ENCODE data around the gene LDOC1. TPM values are rescaled to one million over a fixed set of nuclear protein-coding genes. Genes with fewer than 3 reads are reported as not detected.
"Not testable (repeated sequence)": the region's sequence is repeated elsewhere in the genome, so short reads cannot be mapped to it uniquely, and the experiment has no call there.

Gene LDOC1
- total and polyA plus RNA-seq, 2 donors (not counting 1 experiment from before 2014, with no cell fraction given), result 11.5 to 11.9 TPM

GRCh38 chrX:141214196-141214595, 37.3 kb upstream of the LDOC1 start:
- no peaks in the 10 kb centered on the region for H3K27me3 ChIP-seq (ENCODE audit: control insufficient read depth, insufficient read depth, low read length)
- H3K4me2 ChIP-seq (ENCODE audit: extremely low read depth, insufficient read depth, low read length), result no peak overlapping the region
- H3K79me2 ChIP-seq (ENCODE audit: control insufficient read depth, insufficient read depth, low read length), result no peaks in the 10 kb centered on the region
- no peak overlapping the region for H3K9ac ChIP-seq (ENCODE audit: insufficient read depth, low read length)
- DNase-seq (ENCODE audit: low read depth in 2 of 2), result no peak
- H2AFZ ChIP-seq (ENCODE audit: low read length), result no peak overlapping the region
- no peaks in the 10 kb centered on the region for H4K20me1 ChIP-seq (ENCODE audit: control insufficient read depth, extremely low read depth, insufficient read depth, low read length)
- no peaks in the 10 kb centered on the region for H3K9me3 ChIP-seq (ENCODE audit: control insufficient read depth, insufficient read depth, low read depth, low read length)
- no peak overlapping the region for H3K27ac ChIP-seq (ENCODE audit: insufficient read depth, low read length)
- no peaks in the 10 kb centered on the region for H3K4me1 ChIP-seq (ENCODE audit: control insufficient read depth, extremely low read depth, insufficient read depth, low read length)
- no peak for TF ChIP-seq EZH2 (IDR thresholded peaks at IDR 0.05; ENCODE audit: low read length, missing control alignments)
- TF ChIP-seq, protein P1, sequence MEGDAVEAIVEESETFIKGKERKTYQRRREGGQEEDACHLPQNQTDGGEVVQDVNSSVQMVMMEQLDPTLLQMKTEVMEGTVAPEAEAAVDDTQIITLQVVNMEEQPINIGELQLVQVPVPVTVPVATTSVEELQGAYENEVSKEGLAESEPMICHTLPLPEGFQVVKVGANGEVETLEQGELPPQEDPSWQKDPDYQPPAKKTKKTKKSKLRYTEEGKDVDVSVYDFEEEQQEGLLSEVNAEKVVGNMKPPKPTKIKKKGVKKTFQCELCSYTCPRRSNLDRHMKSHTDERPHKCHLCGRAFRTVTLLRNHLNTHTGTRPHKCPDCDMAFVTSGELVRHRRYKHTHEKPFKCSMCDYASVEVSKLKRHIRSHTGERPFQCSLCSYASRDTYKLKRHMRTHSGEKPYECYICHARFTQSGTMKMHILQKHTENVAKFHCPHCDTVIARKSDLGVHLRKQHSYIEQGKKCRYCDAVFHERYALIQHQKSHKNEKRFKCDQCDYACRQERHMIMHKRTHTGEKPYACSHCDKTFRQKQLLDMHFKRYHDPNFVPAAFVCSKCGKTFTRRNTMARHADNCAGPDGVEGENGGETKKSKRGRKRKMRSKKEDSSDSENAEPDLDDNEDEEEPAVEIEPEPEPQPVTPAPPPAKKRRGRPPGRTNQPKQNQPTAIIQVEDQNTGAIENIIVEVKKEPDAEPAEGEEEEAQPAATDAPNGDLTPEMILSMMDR (conservative IDR thresholded peaks at IDR 0.05 in 1 of 2, IDR thresholded peaks at IDR 0.05 in 1 of 2; ENCODE audit: low read depth in 1 of 2, low read length in 2 of 2), result no peak
- H3K4me3 ChIP-seq (replicated peaks in 1 of 4; ENCODE audit: control extremely low read depth in 1 of 4, insufficient read depth in 1 of 4, low read depth in 3 of 4, low read length in 4 of 4), result no peak overlapping the region
- H3K36me3 ChIP-seq (ENCODE audit: control insufficient read depth, insufficient read depth, low read length), result no peaks in the 10 kb centered on the region

DNA sequence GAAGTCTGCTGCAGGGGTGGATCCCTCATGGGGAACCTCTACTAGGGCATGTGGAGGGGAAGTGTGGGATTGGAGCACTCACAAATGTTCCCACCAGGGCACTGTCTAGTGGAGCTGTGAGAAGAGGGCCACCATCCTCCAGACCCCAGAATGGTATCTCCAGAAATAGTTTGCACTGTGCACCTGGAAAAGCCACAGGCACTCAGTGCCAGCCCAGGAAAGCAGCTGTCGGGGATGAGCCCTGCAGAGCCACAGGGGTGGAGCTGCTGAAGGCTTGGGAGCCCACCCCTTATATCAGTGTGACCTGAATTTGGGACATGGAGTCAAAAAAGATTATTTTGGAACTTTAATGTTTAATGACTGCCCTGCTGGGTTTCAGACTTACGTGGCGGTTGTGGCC, 25.0 kb upstream of the LDOC1 start:
- Histone ChIP-seq H3K79me2 (ENCODE audit: control insufficient read depth, insufficient read depth, low read length) (no peaks in the 10 kb centered on the region), H3K4me1 (ENCODE audit: control insufficient read depth, extremely low read depth, insufficient read depth, low read length) (no peaks in the 10 kb centered on the region), H3K9me3 (ENCODE audit: control insufficient read depth, insufficient read depth, low read depth, low read length) (no peaks in the 10 kb centered on the region), H2AFZ (ENCODE audit: low read length) (no peak overlapping the region), H3K4me2 (ENCODE audit: extremely low read depth, insufficient read depth, low read length) (no peak overlapping the region), H3K36me3 (ENCODE audit: control insufficient read depth, insufficient read depth, low read length) (no peaks in the 10 kb centered on the region), H3K27me3 (ENCODE audit: control insufficient read depth, insufficient read depth, low read length) (no peaks in the 10 kb centered on the region), H3K4me3 (replicated peaks in 1 of 4; ENCODE audit: control extremely low read depth in 1 of 4, insufficient read depth in 1 of 4, low read depth in 3 of 4, low read length in 4 of 4) (no peak overlapping the region), H3K9ac (ENCODE audit: insufficient read depth, low read length) (no peak overlapping the region), H3K27ac (ENCODE audit: insufficient read depth, low read length) (no peak overlapping the region), H4K20me1 (ENCODE audit: control insufficient read depth, extremely low read depth, insufficient read depth, low read length) (no peaks in the 10 kb centered on the region)
- no peak for DNase-seq (ENCODE audit: low read depth in 2 of 2)
- TF ChIP-seq, protein P1 (conservative IDR thresholded peaks at IDR 0.05 in 1 of 2, IDR thresholded peaks at IDR 0.05 in 1 of 2; ENCODE audit: low read depth in 1 of 2, low read length in 2 of 2), result no peak
- no peak for TF ChIP-seq EZH2 (IDR thresholded peaks at IDR 0.05; ENCODE audit: low read length, missing control alignments)

- H3K27ac ChIP-seq (ENCODE audit: insufficient read depth, low read length); H3K4me1 ChIP-seq (ENCODE audit: control insufficient read depth, extremely low read depth, insufficient read depth, low read length); H3K27me3 ChIP-seq (ENCODE audit: control insufficient read depth, insufficient read depth, low read length); H3K4me3 ChIP-seq (replicated peaks in 1 of 4; ENCODE audit: control extremely low read depth in 1 of 4, insufficient read depth in 1 of 4, low read depth in 3 of 4, low read length in 4 of 4); H3K9ac ChIP-seq (ENCODE audit: insufficient read depth, low read length); H3K4me2 ChIP-seq (ENCODE audit: extremely low read depth, insufficient read depth, low read length); H3K79me2 ChIP-seq (ENCODE audit: control insufficient read depth, insufficient read depth, low read length); H4K20me1 ChIP-seq (ENCODE audit: control insufficient read depth, extremely low read depth, insufficient read depth, low read length); DNase-seq (ENCODE audit: low read depth in 2 of 2); H3K36me3 ChIP-seq (ENCODE audit: control insufficient read depth, insufficient read depth, low read length); H3K9me3 ChIP-seq (ENCODE audit: control insufficient read depth, insufficient read depth, low read depth, low read length); H2AFZ ChIP-seq (ENCODE audit: low read length): not testable (repeated sequence)
Measured at GRCh38 chrX:141188573-141188972, 11.6 kb upstream of the LDOC1 start.

Measured in fibroblast of lung (primary cell).